Measurements from ENCODE around the gene B3GNT5.

Gene B3GNT5

DNA sequence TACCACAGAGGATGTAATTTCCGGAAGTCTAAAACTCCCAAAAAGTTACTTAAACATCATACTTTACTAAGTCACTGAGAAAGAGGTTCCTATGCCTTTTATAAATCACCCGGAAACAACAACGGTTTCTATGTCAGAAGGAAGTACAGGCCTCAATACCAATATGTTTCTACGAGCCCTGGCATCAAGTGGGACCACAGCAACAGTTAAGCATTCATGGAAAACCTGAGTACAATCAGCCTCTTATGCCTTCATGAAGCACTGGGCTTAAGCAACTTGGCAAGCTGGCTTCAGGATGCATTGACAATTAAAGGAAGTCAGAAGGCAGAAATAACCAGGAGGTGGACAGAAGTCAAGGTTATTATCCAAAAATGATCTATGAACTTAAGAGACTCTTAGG, 19.1 kb upstream of the B3GNT5 start:
- no peak for DNase-seq

DNA sequence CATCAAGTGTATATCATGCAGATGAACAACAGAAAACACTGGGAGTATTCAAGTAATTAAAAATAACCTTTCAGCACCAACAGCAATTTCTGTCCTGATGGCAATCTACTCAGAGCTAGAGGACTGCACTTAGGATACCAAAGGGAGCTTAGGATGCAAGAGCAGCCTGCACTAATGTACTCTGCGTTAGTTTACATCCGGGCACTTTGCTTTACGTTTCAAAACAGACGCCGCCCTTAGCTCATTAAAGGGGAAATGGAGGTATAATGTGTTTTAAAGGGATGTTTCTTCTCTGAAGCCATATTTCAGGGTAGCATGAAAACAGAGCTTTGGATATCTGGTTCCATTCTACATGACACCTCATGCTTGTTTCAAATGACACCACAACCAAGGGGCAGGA, 14.0 kb upstream of the B3GNT5 start:
- DNase-seq, result no peak

DNA sequence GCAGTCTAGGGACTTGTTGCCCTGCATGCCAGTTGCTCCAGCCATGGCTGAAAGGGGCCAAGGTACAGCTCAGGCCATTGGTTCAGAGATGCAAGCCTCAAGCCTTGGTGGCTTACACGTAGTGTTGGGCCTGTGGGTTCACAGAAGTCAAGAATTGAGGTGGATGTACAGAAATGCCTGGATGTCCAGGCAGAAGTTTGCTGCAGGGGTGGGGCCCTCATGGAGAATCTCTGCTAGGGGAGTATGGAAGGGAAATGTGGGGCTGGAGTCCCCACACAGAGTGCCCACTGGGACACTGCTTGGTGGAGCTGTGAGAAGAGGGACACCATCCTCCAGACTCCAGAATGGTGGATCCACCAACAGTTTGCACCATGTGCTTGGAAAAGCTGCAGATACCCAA, 10.6 kb upstream of the B3GNT5 start:
- no peak for DNase-seq

DNA sequence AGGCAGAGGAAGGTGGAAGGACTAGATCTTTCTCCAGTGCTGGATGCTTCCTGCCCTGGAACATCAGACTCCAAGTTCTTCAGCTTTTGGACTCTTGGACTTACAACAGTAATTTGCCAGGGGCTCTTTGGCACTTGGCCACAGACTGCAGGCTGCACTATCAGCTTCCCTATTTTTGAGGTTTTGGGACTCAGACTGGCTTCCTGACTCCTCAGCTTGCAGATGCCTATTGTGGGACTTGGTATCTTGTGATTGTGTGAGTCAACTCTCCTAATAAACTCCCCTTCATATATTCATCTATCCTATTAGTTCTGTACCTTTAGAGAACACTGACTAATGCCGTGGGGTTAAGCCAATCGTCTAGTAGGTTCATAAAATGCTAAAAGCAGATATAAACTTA, 8.8 kb upstream of the B3GNT5 start:
- DNase-seq, result no peak

DNA sequence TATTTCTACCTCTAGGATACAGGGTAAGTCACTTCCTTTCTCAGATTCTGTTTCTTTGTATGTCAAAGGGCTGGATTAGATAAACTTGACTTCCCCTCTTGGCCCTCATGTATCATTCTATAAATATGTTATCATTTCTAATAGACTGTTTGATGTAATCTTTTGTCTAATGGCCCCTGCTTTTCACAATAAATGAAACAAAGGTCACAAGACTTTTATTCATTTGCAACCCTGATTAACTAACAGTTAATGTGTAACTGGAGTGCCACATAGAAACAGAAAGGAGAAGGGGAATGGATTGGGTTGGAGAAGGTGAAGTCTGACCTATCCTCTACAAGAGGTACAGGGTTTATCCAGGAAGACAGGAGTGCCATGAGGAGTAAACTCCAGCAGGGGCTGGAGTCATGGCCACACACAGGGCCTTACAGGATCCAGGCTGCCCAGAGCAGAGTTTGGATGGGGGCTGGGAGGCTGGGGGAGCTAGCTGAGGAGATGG, 8.0 kb upstream of the B3GNT5 start:
- DNase-seq, result no peak

DNA sequence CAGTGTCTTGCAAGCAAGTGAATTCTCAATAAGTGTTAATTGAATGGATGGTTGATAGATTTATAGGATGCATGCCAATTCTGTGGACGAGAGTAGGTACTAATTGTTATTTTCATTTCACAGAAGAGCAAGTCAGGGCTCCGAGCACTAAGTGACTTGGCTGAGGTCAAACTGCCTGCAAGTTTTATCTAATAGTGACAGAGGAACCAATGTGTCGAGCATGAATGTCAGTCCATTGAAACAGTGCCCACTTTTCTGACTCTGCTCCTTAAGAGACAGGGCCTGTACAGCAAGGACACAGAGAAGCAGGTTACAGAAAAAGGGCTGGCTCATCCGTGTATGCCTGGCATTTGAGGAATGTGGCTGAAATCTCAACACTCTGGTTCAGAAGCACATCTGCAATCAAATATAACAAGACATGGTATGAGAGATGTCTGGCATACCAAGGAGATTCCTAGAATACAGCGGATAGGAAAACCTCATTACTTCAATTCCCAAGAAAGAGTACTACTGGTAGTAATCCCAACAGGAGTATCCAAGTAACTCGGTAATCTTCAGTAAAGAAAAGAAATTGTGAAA, 6.0 kb upstream of the B3GNT5 start:
- no peak for DNase-seq

DNA sequence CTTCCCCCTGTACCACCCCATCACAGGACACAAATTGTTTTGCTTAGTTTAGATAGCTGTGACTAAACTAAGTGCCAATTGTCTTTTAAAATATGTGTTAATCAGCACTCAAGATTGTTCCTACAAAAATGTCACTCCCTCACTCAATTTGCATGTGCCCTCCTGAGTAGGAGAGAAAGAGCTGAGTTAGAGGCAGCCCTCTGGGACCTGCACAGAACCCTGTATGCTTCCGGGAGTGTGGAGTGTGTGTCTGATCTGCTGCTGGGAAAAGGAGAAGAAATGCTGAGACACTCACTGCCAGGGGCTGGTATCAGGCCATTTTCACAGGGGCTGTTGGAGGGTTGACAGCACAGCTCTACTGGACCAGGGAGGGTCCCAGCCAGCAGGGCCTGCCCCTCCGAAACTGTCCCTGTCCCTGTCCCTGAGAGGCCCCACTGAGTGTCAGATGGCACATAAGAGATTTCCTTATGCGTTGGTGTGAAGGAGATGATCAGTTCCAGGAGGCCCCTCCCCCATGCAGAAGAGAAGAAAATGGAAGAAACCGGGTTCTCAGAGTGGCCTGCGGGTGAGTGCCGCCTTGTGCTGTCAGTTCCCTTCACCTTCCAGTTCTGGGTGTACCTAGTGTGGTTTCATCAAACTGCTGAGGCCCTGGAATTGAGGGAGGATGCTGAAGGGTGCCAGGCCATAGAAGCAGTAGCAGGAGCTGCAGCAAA, 3.9 kb upstream of the B3GNT5 start:
- no peak for DNase-seq

DNA sequence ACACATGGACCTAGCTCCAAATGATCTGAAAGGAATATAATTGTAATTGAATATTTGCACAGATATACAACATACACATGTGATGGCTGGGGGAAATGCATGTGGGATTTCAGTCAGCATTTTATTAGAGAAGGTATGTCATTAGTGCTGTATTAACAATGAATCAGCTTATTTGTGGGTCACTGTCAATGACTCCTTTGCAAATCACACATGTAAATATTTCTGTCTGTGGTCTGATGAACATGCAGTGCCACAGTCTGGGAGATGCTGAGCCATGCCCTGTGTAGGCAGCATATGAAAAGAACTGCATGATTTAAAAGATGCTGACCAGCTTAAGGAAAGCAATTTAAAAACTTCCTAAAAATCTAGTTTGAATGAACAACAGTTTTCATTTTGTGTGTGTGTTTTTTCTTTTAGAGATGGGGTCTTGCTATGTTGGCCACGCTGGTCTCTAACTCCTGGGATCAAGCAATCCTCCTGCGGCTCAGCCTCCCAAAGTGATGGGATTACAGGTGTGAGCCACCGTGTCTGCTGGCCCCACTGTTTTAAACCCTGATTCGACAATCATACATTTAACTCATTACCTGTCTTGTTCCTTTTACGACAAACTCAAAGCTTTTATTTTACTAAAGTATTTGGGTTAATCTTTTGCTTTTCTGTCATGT, 803 bp upstream of the B3GNT5 start:
- no peak for DNase-seq

DNA sequence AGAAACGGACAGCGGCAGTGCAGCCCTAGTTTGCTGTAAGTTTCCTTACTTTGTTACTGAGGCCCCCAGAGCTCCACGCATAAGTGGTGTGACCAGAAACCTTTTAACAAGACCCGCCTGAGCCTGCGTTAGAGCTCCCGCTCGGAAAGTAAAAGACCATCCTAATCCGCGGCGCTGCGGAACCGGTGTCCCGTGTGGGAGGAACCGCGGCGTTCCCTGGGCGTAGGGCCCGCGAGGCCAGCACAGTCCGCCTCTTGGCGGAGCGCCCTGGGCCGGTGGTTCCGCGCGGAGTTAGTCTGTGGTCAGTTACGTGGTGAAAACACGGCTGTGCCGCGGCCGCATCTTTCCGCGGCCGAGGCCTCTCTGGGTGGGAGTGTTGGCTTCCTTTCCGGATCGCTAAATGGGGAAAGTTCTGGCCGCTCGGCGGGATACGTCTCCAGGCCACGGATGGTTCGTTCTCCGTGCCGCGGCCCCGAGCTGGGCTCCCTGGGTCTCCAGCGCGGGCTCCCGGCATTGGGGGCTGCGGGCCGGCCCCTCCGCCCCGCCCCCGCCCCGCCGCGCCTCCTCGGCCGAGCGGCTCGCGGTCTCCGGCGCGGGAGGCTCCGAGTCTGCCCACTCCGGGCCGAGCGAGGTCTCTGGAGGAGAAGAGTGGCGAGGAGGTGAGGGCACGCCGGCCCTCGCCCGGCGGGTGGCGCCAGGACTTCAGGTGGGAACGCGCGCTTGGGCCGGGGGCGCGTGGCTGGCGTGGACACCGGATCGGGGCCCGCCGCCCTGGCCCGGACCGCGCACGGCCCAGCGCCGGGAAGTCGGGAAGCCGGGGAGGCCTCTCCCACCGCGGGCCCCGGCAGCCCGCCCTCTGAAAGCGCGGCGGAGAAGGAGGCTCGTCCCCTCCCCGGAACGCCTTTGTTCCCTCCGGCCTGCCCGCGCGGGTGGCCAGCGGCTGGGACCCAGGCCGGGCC, 754 bp downstream of the B3GNT5 start:
- DNase-seq, result peak; percentile 73

DNA sequence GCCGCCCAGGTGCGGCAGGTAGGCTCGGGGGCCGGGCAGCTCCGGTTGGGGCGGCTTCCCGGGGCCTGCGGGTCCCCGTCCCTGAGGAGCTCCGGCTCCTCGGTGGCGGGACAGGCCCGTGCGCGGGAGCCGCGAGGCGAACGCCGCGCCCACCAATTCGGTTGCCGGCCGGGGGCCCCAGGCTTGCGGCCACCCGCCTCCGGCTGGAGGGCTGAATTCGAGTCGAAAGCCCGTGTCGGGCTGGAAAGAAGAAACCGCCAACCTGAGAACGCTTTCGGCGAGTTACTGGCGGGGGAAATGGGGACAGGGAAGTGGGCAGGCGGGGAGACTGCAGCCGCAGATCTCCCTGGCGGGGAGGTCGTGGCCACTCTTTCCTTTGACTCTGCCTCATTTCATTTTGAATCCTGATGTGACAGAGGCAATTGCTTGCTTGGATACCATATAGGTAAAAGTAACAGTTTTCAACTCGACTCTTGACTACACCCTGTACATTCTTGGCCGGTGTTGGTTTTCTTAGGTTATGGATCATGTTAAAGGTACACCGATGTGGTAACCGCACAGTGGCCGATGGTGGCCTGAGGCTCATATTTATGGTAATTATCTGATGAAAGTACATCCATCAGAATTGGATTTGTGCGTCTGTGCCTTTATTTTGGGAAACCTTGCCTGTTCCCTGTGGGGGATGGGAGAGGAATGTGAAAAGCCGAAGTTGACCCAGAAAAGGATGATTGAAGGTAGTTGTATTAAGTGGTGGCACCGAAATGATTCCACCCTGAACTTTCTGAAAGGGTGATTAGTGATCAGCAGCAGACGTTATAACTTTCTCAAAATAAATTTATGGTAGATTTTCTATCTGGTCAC, 1.7 kb downstream of the B3GNT5 start:
- peak; percentile 74 for DNase-seq

DNA sequence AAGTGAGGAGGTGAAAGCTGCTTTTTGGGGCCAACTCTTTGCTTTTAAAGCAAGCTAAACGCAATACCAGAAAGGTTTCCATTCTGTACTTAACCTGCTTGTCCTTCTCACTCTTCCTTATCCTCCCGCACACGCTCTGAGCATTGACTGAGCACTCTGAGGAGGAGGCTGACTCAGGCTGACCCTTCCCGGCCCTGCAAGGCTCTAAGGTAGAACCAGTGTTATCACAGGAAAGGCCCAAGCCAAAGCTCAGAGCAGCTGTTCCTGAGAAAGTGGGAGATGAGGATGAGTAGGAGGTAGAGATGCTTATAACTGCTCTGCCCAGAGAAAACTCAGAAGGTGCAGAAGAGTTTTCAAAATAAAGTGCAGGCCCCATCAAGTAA, 2.3 kb downstream of the B3GNT5 start:
- no peak for DNase-seq

DNA sequence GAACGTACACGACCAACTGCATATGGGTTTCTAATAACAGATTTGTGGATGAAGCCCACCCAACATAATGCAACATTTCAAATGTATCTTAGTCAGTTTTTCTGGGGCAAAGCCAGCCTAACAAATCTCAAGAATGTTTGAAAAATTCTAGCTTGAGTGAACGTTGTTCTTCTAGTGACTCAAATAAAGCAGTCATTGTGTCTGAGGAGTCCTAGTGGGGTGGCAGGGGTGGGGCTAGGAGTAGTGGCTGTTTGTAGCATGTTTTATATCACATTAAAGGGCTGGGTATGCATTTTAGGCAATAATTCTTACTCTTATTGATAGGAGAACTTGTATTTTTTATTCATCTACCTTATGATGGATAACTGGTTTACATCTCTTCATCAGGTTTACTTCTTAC, 6.0 kb downstream of the B3GNT5 start:
- no peak for DNase-seq

DNA sequence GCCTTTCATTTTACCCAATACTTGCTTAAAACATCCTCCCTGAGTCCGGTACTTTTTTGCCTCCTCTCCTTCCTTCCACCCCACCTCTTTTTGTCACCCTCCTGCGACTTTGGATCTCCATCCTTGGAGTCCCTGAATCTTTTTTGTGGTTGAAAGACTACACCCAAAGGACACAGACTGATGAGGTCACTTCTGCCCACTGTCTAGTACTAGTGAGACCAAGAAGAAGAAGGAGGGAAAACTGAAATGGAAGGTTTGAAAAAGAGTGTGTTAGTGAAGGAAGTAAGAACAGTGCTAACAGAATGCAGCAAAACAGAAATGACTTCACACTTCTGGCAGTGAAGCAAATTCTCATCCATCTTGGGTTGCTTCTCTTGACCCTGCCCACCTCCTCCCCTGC, 6.6 kb downstream of the B3GNT5 start:
- no peak for DNase-seq

DNA sequence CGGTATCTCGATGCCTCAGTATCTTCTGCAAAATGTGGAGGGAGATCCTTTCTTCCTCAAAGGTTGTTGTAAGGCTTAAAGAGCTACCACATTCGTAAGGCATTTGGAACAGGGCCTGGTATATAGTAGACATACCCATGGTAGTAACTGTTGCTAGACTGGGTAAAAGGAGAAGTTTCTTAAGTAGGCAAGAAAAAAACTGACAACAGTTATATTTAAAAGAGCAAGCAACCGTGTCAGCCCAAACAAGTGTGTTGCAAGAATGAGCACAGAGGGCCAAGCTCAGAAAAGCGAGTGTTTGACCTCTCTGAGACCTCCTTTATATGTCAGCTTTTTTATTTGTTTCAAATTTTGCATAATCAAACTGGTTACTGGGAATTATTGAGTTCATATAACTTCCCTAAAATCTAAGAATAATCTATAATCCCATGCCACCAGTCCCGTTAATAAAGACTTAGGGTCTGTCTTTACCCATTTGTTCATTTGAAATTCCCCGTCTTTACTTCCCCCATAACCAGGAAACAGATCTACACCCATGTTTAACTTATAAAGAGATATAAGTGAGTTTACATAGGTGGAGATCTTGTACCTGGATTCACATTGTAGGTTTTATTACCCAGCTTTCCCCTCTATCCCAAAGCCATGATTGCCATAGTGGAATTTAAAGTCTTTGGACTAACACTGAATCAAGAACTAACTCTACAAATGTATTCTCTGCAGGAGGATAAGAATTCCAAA, 7.3 kb downstream of the B3GNT5 start:
- DNase-seq, result no peak

DNA sequence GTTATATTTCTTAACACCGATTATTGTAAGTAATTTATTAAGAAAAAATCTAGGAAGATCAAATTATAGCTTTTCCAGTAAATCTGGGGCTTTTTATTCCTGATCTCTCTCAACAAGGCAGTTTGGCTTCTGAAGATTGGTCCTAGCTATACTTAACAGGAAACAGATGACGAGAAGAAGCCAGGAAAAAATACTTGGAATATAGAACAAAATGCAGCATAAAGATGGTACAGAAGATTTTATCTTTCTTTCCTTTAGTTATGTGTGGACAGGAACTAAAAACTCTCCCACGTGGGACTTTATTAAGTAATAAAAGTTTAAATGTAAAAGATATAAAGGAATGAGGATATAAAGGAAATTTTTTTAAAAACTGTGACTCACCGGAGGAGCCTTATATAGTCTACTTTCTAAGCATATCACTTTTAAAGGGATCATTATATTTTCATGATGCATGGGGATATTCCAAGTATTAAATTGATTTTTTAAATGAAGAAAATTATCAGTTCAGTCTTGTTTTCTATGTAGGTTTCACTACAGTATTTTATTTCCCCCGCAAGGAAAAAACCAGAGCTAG, 8.2 kb downstream of the B3GNT5 start:
- DNase-seq, result no peak

DNA sequence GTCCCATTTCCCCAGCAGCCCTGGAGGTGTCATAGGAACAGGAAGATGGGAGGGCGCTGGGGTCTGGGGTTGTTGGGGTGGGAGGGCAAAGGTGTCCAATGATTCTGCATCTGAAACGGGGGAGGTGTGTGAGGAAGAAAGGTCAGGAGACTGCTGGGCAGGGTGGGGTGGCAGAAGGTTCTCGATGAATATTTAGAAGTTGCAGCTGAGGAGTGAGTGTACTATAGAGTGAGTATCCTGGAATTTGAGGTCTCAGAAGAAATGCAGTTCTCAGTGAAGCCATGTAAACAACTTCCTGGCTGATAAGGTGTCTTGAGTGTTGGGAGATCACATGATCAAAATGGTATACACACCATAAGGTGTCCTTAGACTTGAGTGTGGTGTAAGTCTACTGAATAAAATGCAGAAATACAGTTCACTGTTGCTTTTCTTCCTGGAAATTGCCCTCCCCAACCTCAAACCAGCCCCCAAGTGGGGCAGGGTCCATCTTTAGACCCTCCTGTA, 9.9 kb downstream of the B3GNT5 start:
- no peak for DNase-seq

DNA sequence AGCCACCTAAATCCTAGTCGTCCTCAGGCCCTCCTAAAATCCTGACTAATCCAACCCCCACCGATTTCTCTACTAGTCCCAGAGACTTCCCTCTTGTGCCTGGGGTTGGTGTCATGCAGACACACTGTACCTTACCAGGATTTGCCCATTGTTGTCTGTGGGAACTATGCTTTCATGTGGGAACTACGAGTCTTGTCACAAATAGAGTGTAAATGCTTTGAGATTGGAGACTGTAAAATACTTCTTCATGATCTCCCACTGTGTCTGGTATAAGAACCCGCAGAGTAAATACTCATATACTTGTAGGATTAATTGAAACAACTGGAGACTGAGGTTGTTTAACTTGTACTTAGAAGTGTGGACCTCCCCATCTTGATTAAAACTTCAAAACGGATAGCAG, 11.2 kb downstream of the B3GNT5 start:
- no peak for DNase-seq

DNA sequence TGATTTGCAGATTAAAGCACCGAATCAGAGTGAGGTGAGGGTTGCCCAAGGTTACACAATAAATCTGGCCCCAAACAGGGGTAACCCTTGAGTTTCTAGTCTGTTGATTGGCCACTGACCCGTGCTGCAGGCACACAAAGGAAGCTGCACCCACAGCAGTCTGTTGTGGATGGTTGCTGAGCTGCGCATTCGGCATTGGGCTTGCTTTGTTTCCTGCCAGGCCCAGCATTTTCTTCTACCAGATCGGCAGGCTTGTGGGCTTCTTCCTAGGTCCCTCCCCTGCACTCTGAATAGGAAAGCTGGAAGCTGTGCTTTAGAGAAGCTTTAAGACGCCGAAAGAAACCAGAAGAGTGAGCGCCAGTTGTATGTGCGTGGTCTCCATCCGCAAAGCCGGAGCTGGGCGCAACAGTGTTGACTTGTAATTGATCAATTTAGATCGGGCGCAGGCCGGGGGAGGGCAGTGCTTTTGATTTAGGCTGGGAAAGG, 12.1 kb downstream of the B3GNT5 start:
- DNase-seq, result no peak

DNA sequence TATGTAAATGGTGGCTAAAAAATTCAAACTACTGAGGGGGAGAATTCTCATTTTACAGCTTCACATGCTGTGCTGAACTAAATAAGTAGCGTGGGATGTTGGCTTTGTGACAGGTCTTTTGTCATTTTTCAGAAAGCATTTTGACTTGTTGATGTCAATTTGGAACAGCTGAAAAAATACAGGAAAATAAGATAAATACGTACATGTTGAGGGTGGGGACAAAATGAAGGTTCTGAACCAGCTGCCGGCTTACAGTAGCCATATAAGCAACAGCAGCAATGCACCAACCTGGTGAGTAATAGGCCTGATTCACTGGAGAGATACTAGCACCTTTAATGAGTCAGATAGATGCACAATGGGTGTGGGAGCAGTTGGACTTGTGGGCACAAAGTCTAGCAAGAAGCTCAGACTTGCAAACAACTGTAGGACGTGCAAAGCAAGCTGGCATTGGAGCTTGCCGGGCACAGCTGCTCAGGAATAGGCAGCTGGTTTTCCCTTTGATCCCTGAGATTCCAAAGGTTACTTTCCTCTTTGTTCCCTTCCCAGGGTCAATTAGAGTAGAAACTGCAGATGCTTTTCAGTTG, 12.9 kb downstream of the B3GNT5 start:
- peak; percentile 68 for DNase-seq

DNA sequence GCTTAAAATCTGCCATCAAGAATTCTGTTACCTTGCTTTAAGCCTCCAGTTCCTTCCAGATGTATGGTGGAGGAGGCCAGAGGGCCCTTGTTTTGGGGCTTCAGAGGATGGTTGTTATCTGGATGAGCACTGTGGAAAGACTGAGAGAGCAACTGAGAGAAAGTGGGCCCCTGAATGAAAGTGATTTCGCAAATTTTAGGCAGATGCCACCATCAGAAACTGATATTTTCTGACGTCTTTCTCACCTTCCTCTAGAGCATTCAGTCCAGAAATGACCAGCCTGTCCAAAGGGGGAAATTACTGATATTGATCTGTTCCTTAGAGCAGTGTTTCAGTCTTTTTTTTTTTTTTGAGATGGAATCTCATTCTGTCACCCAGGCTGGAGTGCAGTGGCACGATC, 13.4 kb downstream of the B3GNT5 start:
- no peak for DNase-seq
